OCI-LY1 (cell line): ENCODE measurements around the gene ALDH5A1.
A peak's percentile ranks its signal among the peaks of the same experiment; 100 is the strongest.

ENCODE experiments used
- H2AFZ ChIP-seq: fragments of 200-600 bp; sonication (generic), shearing (Covaris generic); 2 replicates; pipeline ENCODE4 v1.6.0; 2014; ENCODE audit warnings: antibody characterized with exemption, mild to moderate bottlenecking, low read length
- H3F3A ChIP-seq: fragments of 200-600 bp; sonication (generic), shearing (Covaris generic); 2 replicates; pipeline ENCODE4 v1.6.0; 2014; ENCODE audit warnings: mild to moderate bottlenecking, antibody characterized with exemption, low read length, moderate library complexity; ENCODE audit not compliant: insufficient read depth
- H3K27ac ChIP-seq: fragments of 200-600 bp; sonication (generic); 2 replicates; pipeline ENCODE4 v1.5.1; 2014; ENCODE audit warnings: low read length, mixed run types, mild to moderate bottlenecking, low read depth; ENCODE audit not compliant: poor library complexity, severe bottlenecking
- H3K27me3 ChIP-seq: fragments of 200-600 bp; sonication (generic); 2 replicates; pipeline ENCODE4 v1.6.0; 2014; ENCODE audit warnings: antibody characterized with exemption, mild to moderate bottlenecking, low read length, moderate library complexity; ENCODE audit not compliant: insufficient read depth
- H3K36me3 ChIP-seq: fragments of 200-600 bp; sonication (generic); 2 replicates; pipeline ENCODE4 v1.6.1; 2014; ENCODE audit warnings: mild to moderate bottlenecking, antibody characterized with exemption, low read length, moderate library complexity, mixed read lengths; ENCODE audit not compliant: insufficient read depth
- H3K4me1 ChIP-seq: fragments of 200-600 bp; sonication (generic); 2 replicates; pipeline ENCODE4 v1.5.1; 2014; ENCODE audit warnings: mild to moderate bottlenecking, low read length, moderate library complexity; ENCODE audit not compliant: insufficient read depth, severe bottlenecking
- H3K4me2 ChIP-seq: fragments of 200-600 bp; sonication (generic), shearing (Covaris generic); 2 replicates; pipeline ENCODE4 v1.6.1; 2014; ENCODE audit warnings: low read length
- H3K4me3 ChIP-seq: fragments of 200-600 bp; sonication (generic); 2 replicates; pipeline ENCODE4 v1.5.1; 2014; ENCODE audit warnings: low read length, low read depth, mild to moderate bottlenecking, mixed read lengths; ENCODE audit not compliant: poor library complexity, severe bottlenecking
- H3K79me2 ChIP-seq: fragments of 200-600 bp; shearing (Covaris generic); 2 replicates; pipeline ENCODE4 v1.6.1; 2016; ENCODE audit warnings: mixed run types, low read length, mixed read lengths; ENCODE audit not compliant: insufficient read depth
- H3K9ac ChIP-seq: fragments of 200-600 bp; sonication (generic), shearing (Covaris generic); 2 replicates; pipeline ENCODE4 v1.6.1; 2014; ENCODE audit warnings: mild to moderate bottlenecking, low read length, mixed read lengths
- H3K9me2 ChIP-seq: fragments of 200-600 bp; sonication (generic), shearing (Covaris generic); 2 replicates; pipeline ENCODE4 v1.6.1; 2014; ENCODE audit warnings: low read depth, mild to moderate bottlenecking, low read length, mixed read lengths
- H3K9me3 ChIP-seq: fragments of 200-600 bp; shearing (Covaris generic); 2 replicates; pipeline ENCODE4 v1.6.1; 2014; ENCODE audit warnings: low read length, mixed read lengths
- H4K20me1 ChIP-seq: fragments of 200-600 bp; sonication (generic), shearing (Covaris generic); 2 replicates; pipeline ENCODE4 v1.6.0; 2016; ENCODE audit warnings: mild to moderate bottlenecking, low read length; ENCODE audit not compliant: insufficient read depth
- EZH2 ChIP-seq: fragments of 200-600 bp; sonication (generic), shearing (Covaris generic); IDR thresholded peaks from 2 replicates; pipeline ENCODE4 v1.8.0; 2017; ENCODE audit warnings: borderline replicate concordance, mixed run types, mild to moderate bottlenecking, antibody characterized with exemption, low read length, moderate library complexity, mixed read lengths
- TF ChIP-seq, protein P1 (sequence below): fragments of 200-600 bp; sonication (generic), shearing (Covaris generic); IDR thresholded peaks from 2 replicates; pipeline ENCODE4 v1.5.1; 2017; ENCODE audit warnings: mild to moderate bottlenecking, antibody characterized with exemption, low read length, moderate library complexity, mixed read lengths

The ALDH5A1 gene

GRCh38 chr6:24547243-24547642 lies 52.5 kb downstream of the ALDH5A1 start:
- no peaks in the 10 kb centered on the region for H3K27me3 ChIP-seq
- TF ChIP-seq EZH2, result no peak
- TF ChIP-seq, protein P1, sequence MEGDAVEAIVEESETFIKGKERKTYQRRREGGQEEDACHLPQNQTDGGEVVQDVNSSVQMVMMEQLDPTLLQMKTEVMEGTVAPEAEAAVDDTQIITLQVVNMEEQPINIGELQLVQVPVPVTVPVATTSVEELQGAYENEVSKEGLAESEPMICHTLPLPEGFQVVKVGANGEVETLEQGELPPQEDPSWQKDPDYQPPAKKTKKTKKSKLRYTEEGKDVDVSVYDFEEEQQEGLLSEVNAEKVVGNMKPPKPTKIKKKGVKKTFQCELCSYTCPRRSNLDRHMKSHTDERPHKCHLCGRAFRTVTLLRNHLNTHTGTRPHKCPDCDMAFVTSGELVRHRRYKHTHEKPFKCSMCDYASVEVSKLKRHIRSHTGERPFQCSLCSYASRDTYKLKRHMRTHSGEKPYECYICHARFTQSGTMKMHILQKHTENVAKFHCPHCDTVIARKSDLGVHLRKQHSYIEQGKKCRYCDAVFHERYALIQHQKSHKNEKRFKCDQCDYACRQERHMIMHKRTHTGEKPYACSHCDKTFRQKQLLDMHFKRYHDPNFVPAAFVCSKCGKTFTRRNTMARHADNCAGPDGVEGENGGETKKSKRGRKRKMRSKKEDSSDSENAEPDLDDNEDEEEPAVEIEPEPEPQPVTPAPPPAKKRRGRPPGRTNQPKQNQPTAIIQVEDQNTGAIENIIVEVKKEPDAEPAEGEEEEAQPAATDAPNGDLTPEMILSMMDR, result peak; percentile 61
- no peaks in the 10 kb centered on the region for H3F3A ChIP-seq
- no peaks in the 10 kb centered on the region for H4K20me1 ChIP-seq
- H3K4me2 ChIP-seq, result no peak overlapping the region
- no peak overlapping the region for H3K9ac ChIP-seq
- no peak overlapping the region for H2AFZ ChIP-seq
- H3K4me1 ChIP-seq, result peaks cover 4% of the 10 kb centered on the region
- H3K4me3 ChIP-seq, result no peak overlapping the region
- no peak overlapping the region for H3K27ac ChIP-seq
- no peaks in the 10 kb centered on the region for H3K79me2 ChIP-seq
- H3K9me2 ChIP-seq, result no peaks in the 10 kb centered on the region
- H3K36me3 ChIP-seq, result no peaks in the 10 kb centered on the region
- H3K9me3 ChIP-seq, result no peaks in the 10 kb centered on the region

- Histone ChIP-seq H3K79me2 (no peaks in the 10 kb centered on the region), H2AFZ (no peak overlapping the region), H3K36me3 (no peaks in the 10 kb centered on the region), H3F3A (no peaks in the 10 kb centered on the region), H3K9me3 (no peaks in the 10 kb centered on the region), H3K9me2 (no peaks in the 10 kb centered on the region), H3K27me3 (no peaks in the 10 kb centered on the region), H3K9ac (no peak overlapping the region), H4K20me1 (no peaks in the 10 kb centered on the region), H3K27ac (no peak overlapping the region), H3K4me2 (no peak overlapping the region), H3K4me1 (peaks cover 4% of the 10 kb centered on the region), H3K4me3 (no peak overlapping the region)
- no peak for TF ChIP-seq EZH2
- TF ChIP-seq, protein P1, result no peak
Observed at GRCh38 chr6:24549158-24549557, 54.4 kb downstream of the ALDH5A1 start.

- H3K4me3 ChIP-seq, result no peak overlapping the region
- no peaks in the 10 kb centered on the region for H3K27me3 ChIP-seq
- H3K9me2 ChIP-seq, result no peaks in the 10 kb centered on the region
- no peaks in the 10 kb centered on the region for H3K36me3 ChIP-seq
- no peaks in the 10 kb centered on the region for H3F3A ChIP-seq
- no peak overlapping the region for H3K27ac ChIP-seq
- H4K20me1 ChIP-seq, result no peaks in the 10 kb centered on the region
- peaks cover 4% of the 10 kb centered on the region for H3K4me1 ChIP-seq
- TF ChIP-seq EZH2, result no peak
- TF ChIP-seq, protein P1, result no peak
- no peaks in the 10 kb centered on the region for H3K79me2 ChIP-seq
- H3K9me3 ChIP-seq, result no peaks in the 10 kb centered on the region
- H3K4me2 ChIP-seq, result no peak overlapping the region
- H2AFZ ChIP-seq, result no peak overlapping the region
- H3K9ac ChIP-seq, result no peak overlapping the region
Observed at GRCh38 chr6:24549674-24550353, 55.0 kb downstream of the ALDH5A1 start.
